A549 (cell line): ENCODE data around the gene PLEKHA6. TPM values are rescaled to one million over a fixed set of nuclear protein-coding genes. Genes with fewer than 3 reads are reported as not detected.
A peak's percentile ranks its signal among the peaks of the same experiment; 100 is the strongest.

ENCODE experiments used
- ATAC-seq, 2 experiments: fragments of 200-7000 bp in 1 of 2; fragments of >200 bp in 1 of 2; cut with Nextera tagmentation in 1 of 2; cut with Tn5 transposase in 1 of 2; 3 replicates each; pipeline versions ENCODE4 v1.8.0 to v1.9.1; 2018 to 2020; ENCODE audit warnings: mild to moderate bottlenecking in 1 of 2, moderate library complexity in 1 of 2
- CTCF ChIA-PET: fragments of 300-600 bp; sonication (Branson Sonifier 250); formaldehyde crosslinking; extraction: SDS; loops from one replicate; lab custom pipeline; 2021; ENCODE audit warnings: antibody characterized with exemption, inconsistent platforms; lab: Yijun Ruan, JAX
- POLR2A ChIA-PET: fragments of 350-600 bp; formaldehyde crosslinking; extraction: SDS; loops from one replicate; lab custom pipeline; 2021; ENCODE audit warnings: antibody characterized with exemption, inconsistent platforms; lab: Yijun Ruan, JAX
- DNase-seq, 2 experiments: peaks; one replicate each; pipeline versions ENCODE4 v3.0.0 to v3.0.0-alpha.2; 2011 to 2016; ENCODE audit warnings: low read depth in 1 of 2, low spot score in 1 of 2
- FAIRE-seq: peaks from 2 replicates; lab custom pipeline; 2011; peaks lifted over from hg19 to GRCh38; lab: Jason Lieb, UNC
- H3K27ac ChIP-seq, 2 experiments: fragments of >200 bp; sonication (Bioruptor Twin); formaldehyde crosslinking; 3 replicates each; pipeline ENCODE4 v1.5.1; 2016 to 2017
- H3K4me1 ChIP-seq: fragments of >200 bp; sonication (Bioruptor Twin); formaldehyde crosslinking; 3 replicates; pipeline ENCODE4 v1.6.1; 2016
- H3K4me2 ChIP-seq: fragments of >200 bp; sonication (Bioruptor Twin); formaldehyde crosslinking; 3 replicates; pipeline ENCODE4 v1.6.1; 2016
- H3K4me3 ChIP-seq: fragments of >200 bp; sonication (Bioruptor Twin); formaldehyde crosslinking; 3 replicates; pipeline ENCODE4 v1.5.1; 2016
- H3K9me3 ChIP-seq: fragments of >200 bp; sonication (Bioruptor Twin); formaldehyde crosslinking; 3 replicates; pipeline ENCODE4 v1.6.1; 2016
- CEBPB ChIP-seq, 2 experiments: fragments of >200 bp in 1 of 2; sonication (Bioruptor Twin) in 1 of 2; formaldehyde crosslinking in 1 of 2; IDR thresholded peaks; 2 replicates each; pipeline ENCODE4 v1.6.1; 2012 to 2016
- CHD2 ChIP-seq: fragments of 150-350 bp; IDR thresholded peaks from 2 replicates; pipeline ENCODE4 v1.6.1; 2014; ENCODE audit warnings: low read length; ENCODE audit not compliant: partially characterized antibody
- FOXS1 ChIP-seq: fragments of 250-450 bp; sonication (Bioruptor Pico); IDR thresholded peaks from 2 replicates; pipeline ENCODE4 v1.5.0; 2020; ENCODE audit warnings: mild to moderate bottlenecking, moderate library complexity
- GATA3 ChIP-seq: IDR thresholded peaks from 2 replicates; pipeline ENCODE4 v1.6.1; 2012; ENCODE audit warnings: borderline replicate concordance
- HEYL ChIP-seq: fragments of 250-450 bp; sonication (Bioruptor Pico); IDR thresholded peaks from 2 replicates; pipeline ENCODE4 v1.8.0; 2021; ENCODE audit warnings: mild to moderate bottlenecking, moderate library complexity
- HOXA7 ChIP-seq: fragments of 250-450 bp; sonication (Bioruptor Pico); IDR thresholded peaks from 2 replicates; pipeline ENCODE4 v1.5.0; 2020; ENCODE audit warnings: mild to moderate bottlenecking, moderate library complexity
- HOXB13 ChIP-seq: fragments of 250-450 bp; sonication (Bioruptor Pico); IDR thresholded peaks from 2 replicates; pipeline ENCODE4 v1.5.0; 2020; ENCODE audit warnings: low read depth, mild to moderate bottlenecking, moderate library complexity
- JUN ChIP-seq, 2 experiments: fragments of >200 bp; sonication (Bioruptor Twin); formaldehyde crosslinking; IDR thresholded peaks; 2 replicates in 1 of 2; 3 replicates in 1 of 2; pipeline ENCODE4 v1.6.1; 2016 to 2017
- JUNB ChIP-seq: fragments of >200 bp; sonication (Bioruptor Twin); formaldehyde crosslinking; IDR thresholded peaks from 2 replicates; pipeline ENCODE4 v1.6.1; 2016
- KDM1A ChIP-seq: fragments of 200-600 bp; sonication (generic); IDR thresholded peaks from 2 replicates; pipeline ENCODE4 v1.6.1; 2016; ENCODE audit warnings: low read depth, mild to moderate bottlenecking
- KDM5A ChIP-seq: fragments of 200-600 bp; sonication (generic); IDR thresholded peaks from 2 replicates; pipeline ENCODE4 v1.6.1; 2016; ENCODE audit warnings: antibody characterized with exemption, mild to moderate bottlenecking
- MAFK ChIP-seq: fragments of 450-650 bp; IDR thresholded peaks from 2 replicates; pipeline ENCODE4 v1.6.1; 2014; ENCODE audit not compliant: partially characterized antibody
- MYC ChIP-seq: IDR thresholded peaks from 2 replicates; pipeline ENCODE4 v1.6.1; 2012; ENCODE audit warnings: mild to moderate bottlenecking, inconsistent platforms, low read length, improper control_type of control experiment, borderline replicate concordance
- NFE2L2 ChIP-seq: fragments of 150-350 bp; conservative IDR thresholded peaks from 2 replicates; pipeline ENCODE4 v1.6.1; 2014; ENCODE audit warnings: low read length
- NPAS2 ChIP-seq: fragments of 250-450 bp; sonication (Bioruptor Pico); IDR thresholded peaks from 2 replicates; pipeline ENCODE4 v1.8.0; 2022; ENCODE audit warnings: mild to moderate bottlenecking, moderate library complexity, borderline replicate concordance
- NR3C1 ChIP-seq: fragments of >200 bp; sonication (Bioruptor Twin); formaldehyde crosslinking; IDR thresholded peaks from 3 replicates; pipeline ENCODE4 v1.6.1; 2017
- PHF8 ChIP-seq: fragments of 200-600 bp; sonication (generic); IDR thresholded peaks from 2 replicates; pipeline ENCODE4 v1.6.1; 2016; ENCODE audit warnings: low read depth, mild to moderate bottlenecking, antibody characterized with exemption, moderate library complexity, borderline replicate concordance
- POLR2A ChIP-seq: IDR thresholded peaks from 2 replicates; pipeline ENCODE4 v1.6.1; 2012; ENCODE audit warnings: mild to moderate bottlenecking, low read length
- POLR2AphosphoS2 ChIP-seq: conservative IDR thresholded peaks from 2 replicates; pipeline ENCODE4 v1.6.1; 2012; ENCODE audit warnings: low read length, improper control_type of control experiment, inconsistent platforms
- RAD21 ChIP-seq, 2 experiments: fragments of >200 bp in 1 of 2; sonication (Bioruptor Twin) in 1 of 2; formaldehyde crosslinking in 1 of 2; IDR thresholded peaks in 1 of 2; conservative IDR thresholded peaks in 1 of 2; 2 replicates in 1 of 2; 3 replicates in 1 of 2; pipeline ENCODE4 v1.6.1; 2012 to 2018; ENCODE audit warnings: inconsistent platforms in 1 of 2
- RCOR1 ChIP-seq: fragments of 150-350 bp; IDR thresholded peaks from 2 replicates; pipeline ENCODE4 v1.6.1; 2014; ENCODE audit warnings: antibody characterized with exemption, low read length, low read depth
- RFX5 ChIP-seq: fragments of 450-650 bp; IDR thresholded peaks from 2 replicates; pipeline ENCODE4 v1.7.1; 2014; ENCODE audit warnings: antibody characterized with exemption, mild to moderate bottlenecking, moderate library complexity
- TP53 ChIP-seq: fragments of 250-450 bp; sonication (Bioruptor Pico); IDR thresholded peaks from 2 replicates; pipeline ENCODE4 v1.5.0; 2021; ENCODE audit warnings: mild to moderate bottlenecking, moderate library complexity
- USF2 ChIP-seq: fragments of 450-650 bp; IDR thresholded peaks from 2 replicates; pipeline ENCODE4 v1.6.1; 2014; ENCODE audit warnings: antibody characterized with exemption
- ZC3H11A ChIP-seq: fragments of 450-650 bp; IDR thresholded peaks from 2 replicates; pipeline ENCODE4 v1.6.1; 2014; ENCODE audit warnings: antibody characterized with exemption, mild to moderate bottlenecking
- ZNF302 ChIP-seq: fragments of 250-450 bp; sonication (Bioruptor Pico); IDR thresholded peaks from 2 replicates; pipeline ENCODE4 v1.9.0; 2021; ENCODE audit warnings: inconsistent platforms, mild to moderate bottlenecking, moderate library complexity
- WGBS: methylation state at CpG from one replicate; pipeline ENCODE4 v1.1.6; 2017; ENCODE audit errors: missing lambda C conversion rate; 5-methylcytosine and 5-hydroxymethylcytosine counted together
- polyA plus RNA-seq, 4 experiments: library from polyadenylated mRNA; depleted of rRNA in 3 of 4; stranded (reverse); fragments of >200 nt; fragmentation: RNase III in 1 of 4; extraction: RNeasy Plus Mini Kit Qiagen cat#74134 plus additional on column Dnase treatment in 1 of 4; gene quantifications; 2 replicates in 3 of 4; 3 replicates in 1 of 4; pipeline ENCODE4 v1.2.3, GENCODE V29; 2011 to 2017

PLEKHA6 gene
- polyA plus RNA-seq, 2 of the 4 experiments (the other 2 are of a cell fraction), result 13.0 to 26.2 TPM

- POLR2A ChIA-PET, result no interaction called here
- WGBS, result 95% methylated on average over 4 of the region's 4 CpGs
- Histone ChIP-seq H3K9me3 (no peaks in the 10 kb centered on the region), H3K4me1 (no peaks in the 10 kb centered on the region), H3K27ac (no peak overlapping the region), H3K4me3 (no peak overlapping the region), H3K4me2 (no peak overlapping the region)
- FAIRE-seq (no peak), ATAC-seq (no peak), DNase-seq (no peak)
- TF ChIP-seq RCOR1, result no peak
- no peak for TF ChIP-seq NR3C1
- no peak for TF ChIP-seq NFE2L2
- TF ChIP-seq KDM1A, result no peak
- CTCF ChIA-PET, result interaction anchor here (0.6 to 6.8 kb wide), 9 partner anchors 8 to 521 kb away, joined by 3 to 85 read pairs (median 3); no protein-coding TSS in a partner anchor
Observed at GRCh38 chr1:204390751-204391466, 31.2 kb upstream of the PLEKHA6 start.

GRCh38 chr1:204385727-204386126 lies 26.0 kb upstream of the PLEKHA6 start:
- H3K4me3 ChIP-seq, result no peak overlapping the region
- no peak for FAIRE-seq
- no peaks in the 10 kb centered on the region for H3K9me3 ChIP-seq
- no peak for TF ChIP-seq RAD21 (conservative IDR thresholded peaks at IDR 0.05 in 1 of 2, IDR thresholded peaks at IDR 0.05 in 1 of 2)
- TF ChIP-seq NFE2L2, result no peak
- no peak for TF ChIP-seq MYC
- no peak for TF ChIP-seq RFX5
- no peak for TF ChIP-seq HOXB13 (CRISPR knock-in tag)
- no peak for TF ChIP-seq FOXS1 (CRISPR knock-in tag)
- TF ChIP-seq RCOR1, result no peak
- TF ChIP-seq KDM1A, result no peak
- no peak for TF ChIP-seq JUNB
- TF ChIP-seq TP53 (CRISPR knock-in tag), result no peak
- TF ChIP-seq POLR2AphosphoS2, result no peak
- TF ChIP-seq ZC3H11A, result no peak
- DNase-seq, result no peak
- CTCF ChIA-PET, result interaction anchor here (0.7 to 6.8 kb wide), 5 partner anchors 8 to 216 kb away, joined by 3 to 85 read pairs (median 5); no protein-coding TSS in a partner anchor
- no peak overlapping the region for H3K27ac ChIP-seq
- POLR2A ChIA-PET, result interaction anchor here (0.6 to 1.2 kb wide), 4 partner anchors 12 to 518 kb away, joined by 3 to 7 read pairs (median 3); partner anchors contain the start of gene MDM4
- no peak overlapping the region for H3K4me2 ChIP-seq
- H3K4me1 ChIP-seq, result 0 out of 3 replicates have a peak, but pooled peaks cover 2% of the 10 kb centered on the region
- ATAC-seq, result peak in 1 of 2 experiments; percentile 10; a peak in 1 of 6 replicates
- whole genome bisulfite sequencing, result 94% methylated on average over 2 of the region's 2 CpGs

- no peak for TF ChIP-seq CHD2
- FAIRE-seq (no peak), ATAC-seq (peak; percentile 35 to 41; a peak in 4 of 6 replicates), DNase-seq (no peak)
- CTCF ChIA-PET, result interaction anchor here (0.8 to 6.8 kb wide), 6 partner anchors 7 to 178 kb away, joined by 3 to 85 read pairs (median 4); no protein-coding TSS in a partner anchor
- 0 out of 3 replicates have a peak, but pooled peaks cover 2% of the 10 kb centered on the region for H3K4me1 ChIP-seq
- no peaks in the 10 kb centered on the region for H3K9me3 ChIP-seq
- no peak overlapping the region for H3K4me2 ChIP-seq
- no peak overlapping the region for H3K27ac ChIP-seq
- 79% methylated on average over 7 of the region's 7 CpGs for WGBS
- POLR2A ChIA-PET, result interaction anchor here (0.7 to 0.8 kb wide), 2 partner anchors 12 to 131 kb away, joined by 3 read pairs; partner anchors contain the start of gene MDM4
- H3K4me3 ChIP-seq, result no peak overlapping the region
Observed at GRCh38 chr1:204384636-204385352, 25.1 kb upstream of the PLEKHA6 start.

- no peak overlapping the region for H3K4me3 ChIP-seq
- CTCF ChIA-PET, result interaction anchor here (1.3 to 27.1 kb wide), 7 partner anchors 8 to 221 kb away, joined by 4 to 840 read pairs (median 8); partner anchors contain the start of gene PLEKHA6
- ATAC-seq, result no peak; a peak in 1 of 6 replicates
- H3K27ac ChIP-seq, result no peak overlapping the region
- 62% methylated on average over 5 of the region's 5 CpGs for WGBS
- POLR2A ChIA-PET, result no interaction called here
- H3K4me2 ChIP-seq, result no peak overlapping the region
- no peak for FAIRE-seq
- H3K9me3 ChIP-seq, result no peaks in the 10 kb centered on the region
- peaks cover 15% of the 10 kb centered on the region for H3K4me1 ChIP-seq
- DNase-seq, result no peak
- no peak for TF ChIP-seq USF2
- no peak for TF ChIP-seq CEBPB (IDR thresholded peaks at IDR 0.05)
- no peak for TF ChIP-seq KDM5A
- no peak for TF ChIP-seq JUN (IDR thresholded peaks at IDR 0.05)
- TF ChIP-seq POLR2A, result no peak
- TF ChIP-seq NFE2L2, result no peak
- TF ChIP-seq NPAS2 (CRISPR knock-in tag), result no peak
- TF ChIP-seq POLR2AphosphoS2, result no peak
- TF ChIP-seq PHF8, result no peak
- no peak for TF ChIP-seq JUNB
- TF ChIP-seq HOXA7 (CRISPR knock-in tag), result no peak
- no peak for TF ChIP-seq ZC3H11A
- no peak for TF ChIP-seq MAFK
- no peak for TF ChIP-seq GATA3
- no peak for TF ChIP-seq ZNF302 (CRISPR knock-in tag)
- TF ChIP-seq HEYL (CRISPR knock-in tag), result no peak
- no peak for TF ChIP-seq RFX5
Observed at GRCh38 chr1:204383163-204383904, 23.6 kb upstream of the PLEKHA6 start.
